Measurements from ENCODE around the gene BAIAP2. TPM values are rescaled to one million over a fixed set of nuclear protein-coding genes. Genes with fewer than 3 reads are reported as not detected.
"Not testable (repeated sequence)": the region's sequence is repeated elsewhere in the genome, so short reads cannot be mapped to it uniquely, and the experiment has no call there.

Gene BAIAP2
- total RNA-seq, 1 donor from 2014 or later, result 48.9 TPM

- no peak for DNase-seq (ENCODE audit: low spot score in 2 of 2, unreplicated experiment in 2 of 2)
- peaks cover 3% of the 10 kb centered on the region for H3K4me1 Mint-ChIP-seq
- no peaks in the 10 kb centered on the region for H3K36me3 Mint-ChIP-seq
- H3K4me3 Mint-ChIP-seq, result no peak overlapping the region
- no peak for TF ChIP-seq CTCF (IDR thresholded peaks at IDR 0.05; ENCODE audit: unreplicated experiment)
- H3K27me3 Mint-ChIP-seq (ENCODE audit: low read depth), result no peaks in the 10 kb centered on the region
- H3K27ac Mint-ChIP-seq, result no peak overlapping the region
- H3K9me3 Mint-ChIP-seq, result peaks cover 3% of the 10 kb centered on the region
These were observed 108.2 kb downstream of the BAIAP2 start for GRCh38 chr17:81143200-81143527.

- DNase-seq (ENCODE audit: low spot score in 2 of 2, unreplicated experiment in 2 of 2), result no peak
- no peak overlapping the region for H3K27ac Mint-ChIP-seq
- TF ChIP-seq CTCF (IDR thresholded peaks at IDR 0.05; ENCODE audit: unreplicated experiment), result no peak
- peaks cover 3% of the 10 kb centered on the region for H3K4me1 Mint-ChIP-seq
- H3K9me3 Mint-ChIP-seq, result peaks cover 3% of the 10 kb centered on the region
- no peaks in the 10 kb centered on the region for H3K36me3 Mint-ChIP-seq
- H3K27me3 Mint-ChIP-seq (ENCODE audit: low read depth), result peaks cover 2% of the 10 kb centered on the region
- H3K4me3 Mint-ChIP-seq, result no peak overlapping the region
These were observed 108.9 kb downstream of the BAIAP2 start for GRCh38 chr17:81143717-81144422.

- Mint-ChIP-seq H3K9me3 (peaks cover 3% of the 10 kb centered on the region), H3K27me3 (ENCODE audit: low read depth) (peaks cover 2% of the 10 kb centered on the region), H3K4me3 (no peak overlapping the region), H3K4me1 (peaks cover 3% of the 10 kb centered on the region), H3K27ac (no peak overlapping the region), H3K36me3 (no peaks in the 10 kb centered on the region)
- no peak for TF ChIP-seq CTCF (IDR thresholded peaks at IDR 0.05; ENCODE audit: unreplicated experiment)
- DNase-seq (ENCODE audit: low spot score in 2 of 2, unreplicated experiment in 2 of 2), result no peak
These were observed 109.5 kb downstream of the BAIAP2 start for GRCh38 chr17:81144423-81144781.

GRCh38 chr17:81146208-81146607 is 111.3 kb downstream of the BAIAP2 start:
- not testable (repeated sequence) for H3K4me1 Mint-ChIP-seq, H3K9me3 Mint-ChIP-seq, H3K36me3 Mint-ChIP-seq

GRCh38 chr17:81147701-81148100 is 112.8 kb downstream of the BAIAP2 start:
- TF ChIP-seq CTCF (IDR thresholded peaks at IDR 0.05; ENCODE audit: unreplicated experiment), result no peak
- Mint-ChIP-seq H3K36me3 (no peaks in the 10 kb centered on the region), H3K27ac (no peak overlapping the region), H3K4me1 (peaks cover 2% of the 10 kb centered on the region), H3K9me3 (peaks cover 3% of the 10 kb centered on the region), H3K4me3 (no peak overlapping the region), H3K27me3 (ENCODE audit: low read depth) (peaks cover 10% of the 10 kb centered on the region)
- DNase-seq (ENCODE audit: low spot score in 2 of 2, unreplicated experiment in 2 of 2), result no peak

More at GRCh38 chr17:81146208-81146607, 111.3 kb downstream of the BAIAP2 start:
- DNase-seq (ENCODE audit: low spot score in 2 of 2, unreplicated experiment in 2 of 2); H3K27ac Mint-ChIP-seq; H3K4me3 Mint-ChIP-seq; H3K27me3 Mint-ChIP-seq (ENCODE audit: low read depth): not testable (repeated sequence)

- TF ChIP-seq CTCF (IDR thresholded peaks at IDR 0.05; ENCODE audit: unreplicated experiment), result no peak
- no peak for DNase-seq (ENCODE audit: low spot score in 2 of 2, unreplicated experiment in 2 of 2)
- Mint-ChIP-seq H3K9me3 (peaks cover 3% of the 10 kb centered on the region), H3K27me3 (ENCODE audit: low read depth) (peaks cover 13% of the 10 kb centered on the region), H3K27ac (no peak overlapping the region), H3K36me3 (no peaks in the 10 kb centered on the region), H3K4me1 (no peaks in the 10 kb centered on the region), H3K4me3 (no peak overlapping the region)
These were observed 113.6 kb downstream of the BAIAP2 start for GRCh38 chr17:81148571-81148970.
